Measurements from ENCODE around the gene DKC1. TPM values are rescaled to one million over a fixed set of nuclear protein-coding genes. Genes with fewer than 3 reads are reported as not detected.

The DKC1 gene
- total and polyA plus RNA-seq, 2 of the 4 experiments (the other 2 are of a cell fraction), result 49.9 to 63.8 TPM

DNA sequence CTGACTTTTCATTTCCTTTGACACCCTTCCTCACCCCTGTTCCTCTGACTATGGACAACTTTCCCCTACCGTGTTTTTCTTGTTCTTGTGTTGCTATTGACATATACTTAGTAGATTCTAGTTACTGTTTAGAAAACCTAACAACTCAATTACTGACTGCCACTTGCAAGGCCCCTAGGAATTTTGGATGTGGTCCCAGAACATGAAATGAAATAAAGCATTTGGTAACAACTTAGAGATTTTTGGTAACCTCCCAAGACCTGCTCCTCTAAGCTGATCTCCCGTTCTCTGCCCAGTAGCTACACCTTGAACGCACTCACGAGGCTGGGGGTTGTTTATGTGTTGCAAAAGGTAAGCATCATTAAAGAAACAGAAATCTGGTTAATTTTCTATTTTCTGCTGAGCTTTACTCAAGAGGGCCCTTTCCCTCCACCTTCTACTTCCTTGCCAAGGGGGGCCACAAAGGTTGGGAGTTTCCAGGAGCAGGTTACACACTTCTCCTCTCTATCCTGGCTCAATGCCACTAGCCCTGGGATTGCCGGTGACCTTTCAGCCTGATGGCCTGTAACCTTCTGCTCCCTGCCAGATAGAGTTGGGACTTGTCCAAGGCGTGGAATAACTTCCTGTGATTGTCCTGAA, 32.3 kb upstream of the DKC1 start (continued):
- no peak for TF ChIP-seq BHLHE40 (IDR thresholded peaks at IDR 0.05; ENCODE audit: low read depth, low read length)

DNA sequence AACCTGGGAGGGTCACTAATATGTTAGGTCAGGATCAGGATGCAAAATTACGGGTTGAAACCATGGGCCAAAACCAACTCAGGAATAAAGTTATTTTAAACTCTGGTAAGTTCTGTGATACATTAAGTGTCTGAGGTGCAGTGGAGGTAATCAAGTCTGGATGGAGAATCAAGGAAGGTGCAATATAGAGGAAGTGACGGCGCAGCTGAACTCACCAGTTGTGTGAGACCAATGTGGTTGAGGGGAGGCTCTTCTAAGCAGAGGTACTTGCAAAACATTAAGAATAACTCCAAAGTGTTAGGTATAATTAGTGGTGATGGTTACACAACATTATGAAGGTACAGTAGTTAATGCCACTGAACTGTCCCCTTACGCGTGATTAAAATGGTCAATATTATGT, 31.5 kb upstream of the DKC1 start:
- Histone ChIP-seq H3K23ac (ENCODE audit: low read depth, low read length) (no peak overlapping the region), H2BK5ac (ENCODE audit: low read depth, low read length, poor library complexity, severe bottlenecking) (no peak overlapping the region), H2BK20ac (ENCODE audit: low read depth, low read length) (0 out of 2 replicates have a peak overlapping the region, but pooled peaks have one; percentile 30), H3K27me3 (ENCODE audit: control insufficient read depth, insufficient read depth, low read length) (no peaks in the 10 kb centered on the region), H3K27ac (ENCODE audit: insufficient read depth, low read length) (no peak overlapping the region), H3K9me3 (ENCODE audit: control insufficient read depth, insufficient read depth, low read length) (no peaks in the 10 kb centered on the region), H3K4me1 (ENCODE audit: control insufficient read depth, insufficient read depth, low read length) (peaks cover 38% of the 10 kb centered on the region), H2AK9ac (replicated peaks; ENCODE audit: low read depth, low read length, poor library complexity) (no peak overlapping the region), H3K4me2 (ENCODE audit: low read depth, low read length) (no peak overlapping the region), H3K14ac (replicated peaks; ENCODE audit: low read depth, low read length) (no peak overlapping the region), H3K79me1 (ENCODE audit: low read depth in 1 of 2, low read length in 2 of 2) (no peaks in the 10 kb centered on the region; a peak in 1 of 4 replicates), H4K91ac (ENCODE audit: insufficient read depth, low read depth, low read length) (no peak overlapping the region), H3K9me1 (ENCODE audit: insufficient read depth, low read length) (peaks cover 15% of the 10 kb centered on the region; the same call in 1 of the 2 replicates), H3K9ac (ENCODE audit: low read depth, low read length) (no peak overlapping the region), H2BK15ac (ENCODE audit: low read depth, low read length) (no peak overlapping the region), H3K4me3 (ENCODE audit: insufficient read depth, low read depth, low read length) (no peak overlapping the region), H3K56ac (ENCODE audit: extremely low read depth, insufficient read depth, low read length) (no peak overlapping the region), H2AFZ (replicated peaks; ENCODE audit: low read length, poor library complexity) (no peak overlapping the region), H4K5ac (ENCODE audit: low read depth, low read length) (no peak overlapping the region), H3K18ac (ENCODE audit: low read depth, low read length) (no peak overlapping the region), H3K4ac (ENCODE audit: low read depth, low read length) (no peak overlapping the region), H4K8ac (ENCODE audit: low read depth in 2 of 2, low read length in 2 of 2) (no peak overlapping the region), H4K20me1 (ENCODE audit: insufficient read depth, low read length) (no peaks in the 10 kb centered on the region), H2BK120ac (ENCODE audit: low read depth, low read length) (no peak overlapping the region), H3K36me3 (ENCODE audit: control insufficient read depth, insufficient read depth, low read length) (no peaks in the 10 kb centered on the region), H2AK5ac (ENCODE audit: low read depth, low read length) (no peak overlapping the region)
- WGBS, 2 experiments (ENCODE audit: extremely low coverage in 2 of 2, insufficient read length in 1 of 2), result no CpG with 5 or more reads among the region's 5 CpGs
- no peak for ATAC-seq (ENCODE audit: low read depth)
- TF ChIP-seq, protein P1, sequence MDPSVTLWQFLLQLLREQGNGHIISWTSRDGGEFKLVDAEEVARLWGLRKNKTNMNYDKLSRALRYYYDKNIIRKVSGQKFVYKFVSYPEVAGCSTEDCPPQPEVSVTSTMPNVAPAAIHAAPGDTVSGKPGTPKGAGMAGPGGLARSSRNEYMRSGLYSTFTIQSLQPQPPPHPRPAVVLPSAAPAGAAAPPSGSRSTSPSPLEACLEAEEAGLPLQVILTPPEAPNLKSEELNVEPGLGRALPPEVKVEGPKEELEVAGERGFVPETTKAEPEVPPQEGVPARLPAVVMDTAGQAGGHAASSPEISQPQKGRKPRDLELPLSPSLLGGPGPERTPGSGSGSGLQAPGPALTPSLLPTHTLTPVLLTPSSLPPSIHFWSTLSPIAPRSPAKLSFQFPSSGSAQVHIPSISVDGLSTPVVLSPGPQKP (IDR thresholded peaks at IDR 0.05; ENCODE audit: borderline replicate concordance, low read depth, low read length), result no peak
- no peak for TF ChIP-seq CHD1 (IDR thresholded peaks at IDR 0.05; ENCODE audit: low read depth, low read length)
- no peak for TF ChIP-seq POLR2A (IDR thresholded peaks at IDR 0.05; ENCODE audit: low read depth, low read length)
- TF ChIP-seq BHLHE40 (IDR thresholded peaks at IDR 0.05; ENCODE audit: low read depth, low read length), result no peak
- no peak for TF ChIP-seq RCOR1 (IDR thresholded peaks at IDR 0.05; ENCODE audit: insufficient replicate concordance, low read length)
- ChIA-PET CTCF (no interaction called here), POLR2A (ENCODE audit: unreplicated experiment) (no interaction called here)
- no peak for DNase-seq
- BruUV-seq (replicated peaks), result no TSS peak
- in situ Hi-C loops (cut with MboI; ENCODE audit: low sequenced_read_pairs) (loop anchor here (25.0 kb wide), 1 partner anchor 144 kb away; the partner anchor contains the start of gene CTAG1A), dilution Hi-C loops (cut with HindIII; ENCODE audit: low sequenced_read_pairs, unreplicated experiment) (no loop called here), intact Hi-C loops (cut with micrococcal nuclease) (no loop called here)
